ENCODE measurements around the gene FAM117B.
A peak's percentile ranks its signal among the peaks of the same experiment; 100 is the strongest.
"Not testable (repeated sequence)": the region's sequence is repeated elsewhere in the genome, so short reads cannot be mapped to it uniquely, and the experiment has no call there.

The FAM117B gene

DNA sequence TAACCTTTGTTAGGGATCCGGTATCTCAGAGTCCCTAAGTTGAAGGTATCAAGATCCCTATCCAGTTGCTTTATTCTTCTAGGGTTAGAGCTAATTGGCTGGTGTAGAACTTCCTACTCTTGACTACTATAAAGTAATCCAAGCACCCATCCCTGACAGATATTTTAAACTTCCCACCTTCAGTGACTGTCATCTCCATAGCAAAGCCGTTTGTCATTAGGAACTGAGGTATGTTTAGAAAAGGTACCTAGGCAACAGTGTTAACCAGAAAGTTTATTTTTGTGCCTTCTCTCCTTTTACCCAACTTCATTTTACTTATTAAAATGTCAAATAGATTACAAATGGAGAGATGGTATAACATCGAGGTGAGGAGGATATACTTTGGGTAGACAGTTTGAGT lies 4.5 kb downstream of the FAM117B start:
- peak in 1 of 6 experiments; percentile 35 for DNase-seq

GRCh38 chr2:202642567-202642966 lies 7.8 kb downstream of the FAM117B start:
- no peak for DNase-seq

DNA sequence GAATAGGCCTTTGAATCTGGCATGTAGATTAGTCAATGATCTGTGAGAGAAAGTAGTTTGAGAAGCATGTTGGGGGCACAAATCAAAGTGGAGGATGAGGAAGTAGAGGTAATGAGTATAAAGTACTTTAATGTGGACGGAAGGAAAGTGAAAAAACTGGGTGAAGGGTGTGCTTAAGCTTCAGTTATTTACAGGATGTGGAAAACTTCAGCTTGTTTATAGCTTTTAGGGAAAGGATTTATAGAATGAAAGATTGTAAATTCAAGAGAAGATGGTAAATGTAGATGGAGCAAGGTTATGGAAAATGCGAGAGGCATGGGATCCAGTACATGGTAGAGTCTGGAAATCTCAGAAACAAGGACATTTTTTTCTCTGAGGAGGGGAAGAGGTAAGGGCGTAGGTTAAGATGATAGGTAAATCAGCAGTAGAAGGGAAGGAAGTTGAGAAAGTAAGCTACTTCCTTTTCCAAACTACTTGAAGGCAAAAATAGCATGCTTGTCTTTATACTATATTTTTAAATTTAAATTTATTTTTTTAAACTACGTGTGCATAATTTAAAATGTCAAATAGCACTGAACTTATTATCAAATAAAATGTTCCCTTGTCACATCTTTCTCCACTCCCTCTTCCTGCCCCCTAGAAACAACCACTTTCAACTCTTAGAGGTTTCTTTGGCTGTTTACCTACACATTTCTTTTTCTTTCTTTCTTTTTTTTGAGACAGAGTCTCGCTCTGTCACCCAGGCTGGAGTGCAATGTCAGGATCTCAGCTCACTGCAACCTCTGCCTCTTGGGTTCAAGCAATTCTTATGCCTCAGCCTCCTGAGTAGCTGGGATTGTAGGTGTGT lies 8.5 kb downstream of the FAM117B start:
- DNase-seq: peak in 3 of 6 experiments; percentile 77 to 79 (median 78)

DNA sequence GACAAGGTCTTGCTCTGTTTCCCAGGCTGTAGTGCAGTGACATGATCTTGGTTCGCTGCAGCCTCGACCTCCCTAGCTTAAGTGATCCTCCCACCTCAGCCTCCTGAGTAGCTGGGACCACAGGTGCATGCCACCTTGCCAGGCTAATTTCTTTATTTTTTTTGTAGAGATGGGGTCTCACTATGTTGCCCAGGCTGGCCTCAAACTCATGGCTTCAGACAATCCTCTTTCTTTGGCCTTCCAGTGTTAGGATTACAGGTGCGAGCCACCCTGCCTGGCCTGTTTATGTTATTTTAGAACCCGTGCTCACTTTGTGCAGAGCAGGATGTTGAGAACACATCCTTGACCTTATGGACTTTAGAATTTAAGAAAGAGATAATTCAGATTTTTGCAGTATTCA lies 17.4 kb downstream of the FAM117B start:
- no peak for DNase-seq

DNA sequence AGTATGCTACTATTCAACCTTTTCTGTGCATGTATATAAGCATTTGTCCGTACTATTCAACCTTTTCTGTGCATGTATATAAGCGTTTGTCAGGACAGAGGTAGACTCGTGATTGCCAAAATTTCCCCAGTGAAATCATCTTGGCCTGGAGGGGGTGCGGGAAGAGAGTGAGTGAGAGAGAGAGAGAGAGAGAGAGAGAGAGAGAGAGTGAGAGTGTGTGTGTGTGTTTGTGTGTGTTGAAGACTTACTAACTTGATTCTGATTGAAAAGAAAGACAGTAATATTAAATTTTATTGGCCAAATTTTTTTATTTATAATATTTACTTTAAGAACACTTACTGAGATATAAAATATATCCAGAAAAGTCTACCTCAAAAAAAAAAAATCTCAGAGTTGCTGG lies 19.1 kb downstream of the FAM117B start:
- no peak for DNase-seq

- DNase-seq: no peak
Observed at GRCh38 chr2:202657876-202658275, 23.1 kb downstream of the FAM117B start.

GRCh38 chr2:202660796-202661195 lies 26.0 kb downstream of the FAM117B start:
- no peak for DNase-seq

DNA sequence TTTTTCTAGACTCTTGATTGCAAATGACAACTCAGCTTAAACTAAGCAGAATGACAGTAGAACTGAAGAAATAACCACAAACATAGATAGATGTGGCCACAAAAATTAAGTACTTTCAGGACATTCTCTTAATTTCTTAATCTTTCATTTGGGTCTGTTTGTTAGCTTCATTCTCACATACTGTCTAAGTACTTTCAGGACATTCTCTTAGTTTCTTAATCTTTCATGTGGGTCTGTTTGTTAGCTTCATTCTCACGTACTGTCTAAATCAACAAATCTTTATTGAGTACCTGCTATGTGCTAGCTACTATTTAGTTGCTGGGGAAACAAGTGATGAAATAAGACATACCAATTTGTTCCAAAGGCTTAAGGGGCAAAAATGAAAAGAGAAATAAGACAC lies 35.1 kb downstream of the FAM117B start:
- peak in 3 of 6 experiments; percentile 36 to 47 (median 39) for DNase-seq

DNA sequence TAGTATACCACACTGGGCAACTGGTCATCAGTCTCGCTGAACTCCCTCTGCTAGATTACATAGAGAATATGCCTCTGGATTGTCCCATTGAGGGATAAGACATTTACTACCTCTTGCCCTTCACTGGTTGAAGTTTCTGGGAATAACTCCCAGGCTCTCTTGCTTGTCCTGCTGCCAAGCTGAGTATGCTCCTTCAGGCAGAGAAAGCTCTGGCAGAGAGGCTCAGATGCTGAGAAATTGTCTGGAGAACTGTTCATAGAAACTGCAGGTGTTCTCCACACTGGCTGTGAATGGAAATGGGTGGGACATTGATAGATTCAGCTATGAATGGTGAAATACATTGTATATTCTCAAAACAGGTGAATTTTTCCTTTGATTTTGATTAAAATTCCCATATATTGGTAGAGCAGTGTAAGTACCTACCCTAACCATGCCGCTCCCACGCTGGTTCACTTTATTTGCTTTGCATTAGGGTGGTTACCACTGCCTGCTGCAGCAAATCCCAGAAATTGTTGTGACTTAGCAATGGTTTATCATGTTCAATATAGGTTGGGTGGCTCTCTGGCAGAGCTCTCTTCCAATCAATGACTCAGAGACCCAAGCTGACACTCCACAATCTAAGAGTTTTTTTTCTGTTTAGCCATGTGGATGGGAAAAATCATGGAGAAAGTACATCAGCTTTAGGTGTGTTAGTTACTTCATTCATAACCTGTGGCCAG lies 36.7 kb downstream of the FAM117B start:
- DNase-seq: no peak

GRCh38 chr2:202675097-202675496 lies 40.3 kb downstream of the FAM117B start:
- DNase-seq: not testable (repeated sequence)

- peak in 3 of 6 experiments; percentile 37 to 44 (median 37) for DNase-seq
Observed at GRCh38 chr2:202679980-202680379, 45.2 kb downstream of the FAM117B start.

- no peak for DNase-seq
Observed at GRCh38 chr2:202680512-202680911, 45.7 kb downstream of the FAM117B start.

- DNase-seq: no peak
Observed at GRCh38 chr2:202681688-202682205, 47.0 kb downstream of the FAM117B start.

DNA sequence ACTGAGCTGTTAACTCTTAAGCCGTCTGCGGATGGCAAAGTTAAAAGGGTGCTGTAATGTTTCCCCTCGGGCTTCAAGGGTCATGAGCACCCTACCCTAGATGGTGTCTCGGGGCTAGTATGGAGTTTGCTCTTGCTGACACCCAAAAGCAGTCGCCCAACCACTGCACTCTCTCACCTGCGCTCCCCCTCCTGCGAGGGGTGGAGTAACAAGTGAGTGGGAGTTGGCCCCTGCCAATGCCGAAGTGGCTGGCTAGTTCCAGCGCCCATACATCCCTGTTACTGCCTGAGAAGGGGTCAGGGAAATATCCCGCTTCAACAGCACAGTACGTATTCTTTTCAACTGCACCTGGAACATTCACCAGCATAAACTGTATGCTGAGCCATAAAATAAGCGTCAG lies 47.5 kb downstream of the FAM117B start:
- no peak for DNase-seq

GRCh38 chr2:202687276-202687675 lies 52.5 kb downstream of the FAM117B start:
- no peak for DNase-seq

DNA sequence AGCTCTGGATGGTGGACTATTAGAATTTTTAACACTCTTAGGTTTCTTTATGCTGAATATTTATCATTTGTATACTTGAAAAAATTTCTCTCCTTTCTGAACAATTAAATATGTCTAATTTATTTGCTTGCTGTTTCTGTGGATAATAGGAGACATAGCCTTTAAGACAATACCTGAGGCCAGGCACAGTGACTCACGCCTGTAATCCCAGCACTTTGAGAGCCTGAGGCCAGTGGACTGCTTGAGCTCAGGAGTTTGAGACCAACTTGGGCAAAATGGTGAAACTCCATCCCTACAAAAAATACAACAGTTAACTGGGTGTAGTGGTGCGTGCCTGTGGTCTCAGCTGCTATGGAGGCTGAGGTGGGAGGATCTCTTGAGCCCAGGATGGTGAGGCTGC lies 54.7 kb downstream of the FAM117B start:
- DNase-seq: no peak

DNA sequence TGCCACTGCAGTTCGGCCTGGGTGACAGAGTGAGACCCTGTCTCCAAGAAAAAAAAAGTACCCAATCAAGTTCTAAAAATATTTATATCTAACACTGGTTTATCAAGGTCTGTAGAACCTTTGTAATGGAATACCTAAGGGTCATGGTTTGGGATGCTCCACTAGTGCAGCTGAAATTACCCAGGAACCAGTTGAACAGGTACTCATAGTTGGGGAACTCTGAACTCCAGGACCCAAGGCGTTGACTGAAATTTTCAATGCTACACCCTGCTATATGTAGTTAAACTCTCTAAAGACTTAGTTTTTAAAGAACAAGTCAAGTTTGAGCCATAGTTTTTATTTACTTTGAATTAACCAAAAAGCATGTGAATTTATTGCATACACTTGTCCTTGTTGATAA lies 55.1 kb downstream of the FAM117B start:
- DNase-seq: no peak

DNA sequence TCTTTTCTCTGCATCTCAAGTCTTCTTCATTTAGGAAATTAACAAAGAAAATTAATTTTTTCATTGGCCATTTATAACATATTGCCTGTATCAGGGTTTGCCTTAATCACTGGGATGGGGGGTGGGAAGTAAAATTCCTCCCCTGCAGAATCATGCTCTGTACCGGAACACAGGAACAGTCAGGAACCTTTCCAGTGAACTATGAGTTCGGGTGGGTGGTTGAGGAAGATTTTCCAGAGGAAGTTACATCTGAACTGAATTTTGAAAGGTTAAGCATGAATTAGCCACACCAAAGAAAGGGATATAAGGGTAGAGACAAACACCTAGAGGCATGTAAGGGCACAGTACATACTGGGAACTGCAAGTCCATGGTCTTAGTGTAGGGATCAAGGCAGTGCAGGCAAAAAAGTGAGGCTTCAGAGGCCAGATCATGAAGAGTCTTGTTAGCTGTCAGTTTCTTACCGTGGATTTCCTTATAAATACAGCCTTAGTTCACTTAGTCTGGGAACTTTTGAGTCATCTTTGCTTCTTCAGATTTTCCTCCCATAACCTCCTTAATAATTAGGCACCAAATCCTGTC lies 55.6 kb downstream of the FAM117B start:
- DNase-seq: no peak

GRCh38 chr2:202693503-202693902 lies 58.7 kb downstream of the FAM117B start:
- no peak for DNase-seq

DNA sequence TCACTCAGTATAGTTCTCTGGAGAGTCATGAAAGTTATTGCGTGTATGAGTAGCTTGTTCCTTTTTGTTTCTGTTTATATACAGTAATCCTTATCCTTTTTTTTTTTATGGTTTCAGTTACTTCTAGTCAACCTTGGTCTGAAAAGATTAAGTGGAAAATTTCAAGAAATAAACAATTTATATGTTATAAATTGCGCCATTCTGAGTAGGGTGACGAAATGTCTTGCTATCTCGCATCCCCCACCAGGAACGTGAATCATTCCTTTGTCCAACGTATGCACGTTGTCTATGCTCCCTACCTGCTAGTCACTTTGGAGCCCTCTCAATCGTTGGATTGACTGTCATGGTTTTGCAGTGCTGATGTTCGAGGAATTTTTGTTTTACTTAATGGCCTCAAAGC lies 60.4 kb downstream of the FAM117B start:
- DNase-seq: no peak

GRCh38 chr2:202700075-202700901 lies 65.5 kb downstream of the FAM117B start:
- DNase-seq: peak in 3 of 6 experiments; percentile 4 to 18 (median 10)

DNA sequence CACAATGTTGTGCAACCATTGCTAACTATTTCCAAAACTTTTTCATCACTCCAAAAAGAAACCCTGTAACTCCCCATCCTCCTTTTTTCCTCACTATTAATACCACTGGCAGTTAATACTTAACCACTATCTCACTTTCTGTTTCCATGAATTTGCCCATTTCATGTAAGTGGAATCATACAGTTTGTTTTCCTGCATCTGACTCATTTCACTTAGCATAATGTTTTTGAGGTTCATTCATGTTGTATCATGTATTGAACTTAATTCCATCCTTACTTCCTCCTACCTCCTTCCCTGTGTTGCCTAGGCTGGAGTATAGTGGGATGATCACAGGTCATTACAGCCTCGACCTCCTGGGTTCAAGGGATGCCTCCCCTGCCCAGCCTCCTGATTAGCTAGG lies 68.3 kb downstream of the FAM117B start:
- DNase-seq: no peak

GRCh38 chr2:202704248-202704647 lies 69.5 kb downstream of the FAM117B start:
- DNase-seq: no peak

Measured in stimulated activated naive CD4-positive, alpha-beta T cell (primary cell).